NCI-H2029 treated with DMSO at 0.1 percent for 48 hours (cell line): ENCODE results near the gene FOXJ1.
A peak's percentile ranks its signal among the peaks of the same experiment; 100 is the strongest.
"Not testable (repeated sequence)": the region's sequence is repeated elsewhere in the genome, so short reads cannot be mapped to it uniquely, and the experiment has no call there.

Source experiments
- DNase-seq: peaks from one replicate; lab custom pipeline; 2025; lab: John Stamatoyannopoulos, UW

The FOXJ1 gene

GRCh38 chr17:76141212-76142038 lies at the start of gene FOXJ1:
Gene FOXJ1 (minus strand): TSS chr17:76141245. CDS start chr17:76140395, 850 bp downstream.
- peak; percentile 64 for DNase-seq

GRCh38 chr17:76189741-76190140 lies 48.7 kb upstream of the FOXJ1 start:
- no peak for DNase-seq

GRCh38 chr17:76189247-76189646 lies 48.2 kb upstream of the FOXJ1 start:
- DNase-seq: no peak

GRCh38 chr17:76188213-76189016 lies 47.4 kb upstream of the FOXJ1 start:
- no peak for DNase-seq

- DNase-seq: not testable (repeated sequence)
Observed at GRCh38 chr17:76186774-76187173, 45.7 kb upstream of the FOXJ1 start.

GRCh38 chr17:76184290-76184689 lies 43.2 kb upstream of the FOXJ1 start:
- no peak for DNase-seq

- peak; percentile 77 for DNase-seq
Observed at GRCh38 chr17:76182016-76182764, 41.1 kb upstream of the FOXJ1 start.

- DNase-seq: no peak
Observed at GRCh38 chr17:76179496-76180467, 38.7 kb upstream of the FOXJ1 start.

- no peak for DNase-seq
Observed at GRCh38 chr17:76178124-76178523, 37.1 kb upstream of the FOXJ1 start.

- no peak for DNase-seq
Observed at GRCh38 chr17:76176701-76177574, 35.9 kb upstream of the FOXJ1 start.

GRCh38 chr17:76174037-76174436 lies 33.0 kb upstream of the FOXJ1 start:
- no peak for DNase-seq

GRCh38 chr17:76173474-76173873 lies 32.4 kb upstream of the FOXJ1 start:
- DNase-seq: no peak

- DNase-seq: no peak
Observed at GRCh38 chr17:76171706-76172105, 30.7 kb upstream of the FOXJ1 start.

- no peak for DNase-seq
Observed at GRCh38 chr17:76170114-76170513, 29.1 kb upstream of the FOXJ1 start.

GRCh38 chr17:76166906-76167305 lies 25.9 kb upstream of the FOXJ1 start:
- no peak for DNase-seq

- DNase-seq: no peak
Observed at GRCh38 chr17:76166168-76166567, 25.1 kb upstream of the FOXJ1 start.

- no peak for DNase-seq
Observed at GRCh38 chr17:76164331-76164730, 23.3 kb upstream of the FOXJ1 start.

GRCh38 chr17:76163919-76164318 lies 22.9 kb upstream of the FOXJ1 start:
- no peak for DNase-seq

GRCh38 chr17:76161619-76162266 lies 20.7 kb upstream of the FOXJ1 start:
- no peak for DNase-seq
